Endothelial cell of umbilical vein (primary cell): ENCODE data around the gene TRAIP. TPM values are rescaled to one million over a fixed set of nuclear protein-coding genes. Genes with fewer than 3 reads are reported as not detected.

Experiments
- BruUV-seq: library from RNA; stranded (reverse); fragments of 400-500 nt; replicated peaks from 2 replicates; lab custom pipeline; 2021; lab: Mats Ljungman, UMichigan
- CTCF ChIA-PET: fragments of 300-600, 350-600 bp; sonication (Branson Sonifier 250); formaldehyde crosslinking; loops from one replicate; lab custom pipeline; 2021; ENCODE audit warnings: antibody characterized with exemption, inconsistent platforms; lab: Charles Lee
- POLR2A ChIA-PET: fragments of 300-600, 350-600 bp; sonication (Branson Sonifier 250); formaldehyde crosslinking; loops from one replicate; lab custom pipeline; 2021; ENCODE audit warnings: antibody characterized with exemption, inconsistent platforms; lab: Charles Lee
- DNase-seq: peaks from one replicate; pipeline ENCODE4 v3.0.0-alpha.2; 2011; ENCODE audit warnings: low read depth, low spot score
- FAIRE-seq: peaks from 2 replicates; lab custom pipeline; 2011; peaks lifted over from hg19 to GRCh38; lab: Jason Lieb, UNC
- H2AFZ ChIP-seq: 2 replicates; pipeline ENCODE4 v1.6.0; 2012; ENCODE audit warnings: low read depth, low read length, control low read depth, inconsistent platforms
- H3K27ac ChIP-seq: 2 replicates; pipeline ENCODE4 v1.5.1; 2011; ENCODE audit warnings: low read depth, mild to moderate bottlenecking, control low read depth, low read length, moderate library complexity; ENCODE audit not compliant: insufficient read depth
- H3K27me3 ChIP-seq, 2 experiments: 2 replicates each; pipeline versions ENCODE4 v1.6.0 to v1.6.1; 2011; ENCODE audit warnings: low read length in 2 of 2, mixed read lengths in 1 of 2; ENCODE audit not compliant: control insufficient read depth in 2 of 2, insufficient read depth in 2 of 2
- H3K36me3 ChIP-seq, 2 experiments: 2 replicates in 1 of 2; 3 replicates in 1 of 2; pipeline ENCODE4 v1.5.1; 2011; ENCODE audit warnings: low read length in 2 of 2, mild to moderate bottlenecking in 1 of 2, moderate library complexity in 1 of 2; ENCODE audit not compliant: control insufficient read depth in 2 of 2, insufficient read depth in 2 of 2; ENCODE audit errors: extremely low read depth in 1 of 2
- H3K4me1 ChIP-seq: 3 replicates; pipeline ENCODE4 v1.5.1; 2011; ENCODE audit warnings: mild to moderate bottlenecking, low read length; ENCODE audit not compliant: control insufficient read depth, insufficient read depth; ENCODE audit errors: extremely low read depth
- H3K4me2 ChIP-seq: 2 replicates; pipeline ENCODE4 v1.6.1; 2011; ENCODE audit warnings: low read length, control low read depth, mixed read lengths; ENCODE audit not compliant: insufficient read depth
- H3K4me3 ChIP-seq, 3 experiments: fragments of 200-600 bp in 1 of 3; sonication (generic), shearing (Covaris generic) in 1 of 3; replicated peaks in 1 of 3; 2 replicates each; pipeline ENCODE4 v1.5.1; 2011 to 2016; ENCODE audit warnings: control low read depth in 3 of 3, low read length in 3 of 3, mild to moderate bottlenecking in 2 of 3, inconsistent platforms in 1 of 3, low read depth in 1 of 3, moderate library complexity in 1 of 3; ENCODE audit not compliant: insufficient read depth in 1 of 3
- H3K79me2 ChIP-seq: 2 replicates; pipeline ENCODE4 v1.6.0; 2012; ENCODE audit warnings: low read length, inconsistent platforms; ENCODE audit not compliant: control insufficient read depth, insufficient read depth
- H3K9ac ChIP-seq: replicated peaks from 2 replicates; pipeline ENCODE3; 2011; ENCODE audit warnings: low read length, control low read depth; ENCODE audit not compliant: insufficient read depth; ENCODE audit errors: extremely low read depth
- H3K9me1 ChIP-seq: replicated peaks from 3 replicates; pipeline ENCODE4 v1.6.0; 2011; ENCODE audit warnings: mild to moderate bottlenecking, low read length; ENCODE audit not compliant: control insufficient read depth, insufficient read depth; ENCODE audit errors: extremely low read depth
- H3K9me3 ChIP-seq: replicated peaks from 2 replicates; pipeline ENCODE4 v1.5.1; 2012; ENCODE audit warnings: low read length, inconsistent platforms; ENCODE audit not compliant: control insufficient read depth, insufficient read depth
- H4K20me1 ChIP-seq: replicated peaks from 2 replicates; pipeline ENCODE3; 2011; ENCODE audit warnings: mild to moderate bottlenecking, low read length; ENCODE audit not compliant: control insufficient read depth, insufficient read depth; ENCODE audit errors: extremely low read depth
- EZH2 ChIP-seq: IDR thresholded peaks from 2 replicates; pipeline ENCODE4 v1.6.1; 2012; ENCODE audit warnings: borderline replicate concordance, low read depth, mild to moderate bottlenecking, moderate library complexity, low read length, inconsistent platforms; ENCODE audit not compliant: severe bottlenecking
- FOS ChIP-seq: IDR thresholded peaks from 2 replicates; pipeline ENCODE4 v1.6.1; 2011; ENCODE audit warnings: mild to moderate bottlenecking, low read length, moderate library complexity, borderline replicate concordance; ENCODE audit not compliant: insufficient read depth
- GATA2 ChIP-seq: IDR thresholded peaks from 2 replicates; pipeline ENCODE4 v1.7.0; 2011; ENCODE audit warnings: low read depth, mild to moderate bottlenecking, moderate library complexity, mixed read lengths, low read length; ENCODE audit not compliant: insufficient read length, insufficient read depth
- JUN ChIP-seq: IDR thresholded peaks from 2 replicates; pipeline ENCODE4 v1.6.1; 2011; ENCODE audit warnings: borderline replicate concordance, low read depth; ENCODE audit not compliant: insufficient read length, insufficient read depth
- MYC ChIP-seq: IDR thresholded peaks from one replicate; pipeline ENCODE4 v1.6.1; 2011; ENCODE audit warnings: mild to moderate bottlenecking, low read depth, low read length
- POLR2A ChIP-seq: IDR thresholded peaks from 2 replicates; pipeline ENCODE4 v1.6.1; 2012; ENCODE audit warnings: low read depth, mild to moderate bottlenecking, control low read depth, low read length
- POLR2AphosphoS5 ChIP-seq: IDR thresholded peaks from 2 replicates; pipeline ENCODE4 v1.6.1; 2012; ENCODE audit warnings: low read depth, mild to moderate bottlenecking, control low read depth, low read length, moderate library complexity; ENCODE audit not compliant: insufficient read depth
- dilution Hi-C: fragments of 300-500 bp; cut with MboI; formaldehyde crosslinking; loops from one replicate; pipeline ENCODE4 v1.15.0; 2019; ENCODE audit warnings: low sequenced_read_pairs; ENCODE audit not compliant: extremely low pct_ligation_motif_present
- intact Hi-C: fragments of 100-400 bp; cut with micrococcal nuclease; formaldehyde crosslinking; loops from one replicate; pipeline ENCODE4 v1.10.0; 2022
- polyA plus RNA-seq, 4 experiments: library from polyadenylated mRNA; depleted of rRNA in 3 of 4; stranded (reverse) in 3 of 4; unstranded in 1 of 4; fragments of >200 nt; gene quantifications; 2 replicates each; pipeline versions ENCODE4 v1.2.1 to v1.2.3, GENCODE V29; 2011 to 2012; ENCODE audit warnings: missing spikeins in 1 of 4
- total RNA-seq: library from RNA; stranded (reverse); gene quantifications from 2 replicates; pipeline ENCODE4 v1.2.3, GENCODE V29; 2021
- TF ChIP-seq, protein P1 (sequence below), 2 donors: IDR thresholded peaks; 1 replicate in 1 of 2; 2 replicates in 1 of 2; pipeline ENCODE4 v1.5.1; 2011; ENCODE audit warnings: low read length in 2 of 2, mild to moderate bottlenecking in 2 of 2, moderate library complexity in 2 of 2, control low read depth in 1 of 2, inconsistent platforms in 1 of 2, low read depth in 1 of 2; ENCODE audit not compliant: insufficient read depth in 1 of 2; ENCODE audit errors: extremely low read depth in 1 of 2
- TF ChIP-seq, protein P2 (sequence below): IDR thresholded peaks from 2 replicates; pipeline ENCODE4 v1.6.1; 2011; ENCODE audit not compliant: insufficient read depth, insufficient read length

The TRAIP gene
- total and polyA plus RNA-seq, 2 donors (not counting 3 experiments of a cell fraction or from before 2014, with no cell fraction given) = 9.5 to 13.4 TPM

DNA sequence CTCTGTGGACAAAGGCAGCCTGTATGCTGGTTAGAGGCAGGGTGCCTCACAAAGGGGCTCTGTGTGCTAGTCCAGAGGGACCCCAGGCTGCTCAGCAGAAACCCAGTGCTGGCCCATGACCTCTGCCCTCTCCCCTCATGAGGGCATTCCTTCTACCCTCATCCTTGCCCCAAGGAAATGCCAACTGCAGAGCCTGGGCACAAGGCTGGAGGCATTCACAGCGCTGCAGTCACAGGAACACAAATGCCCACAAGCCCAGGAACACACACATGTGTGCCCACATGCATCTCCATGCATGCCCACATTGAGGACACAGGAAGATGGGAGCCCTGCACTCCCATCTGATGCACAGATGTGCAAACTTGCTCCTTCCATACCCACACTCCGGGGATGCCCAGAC lies 49.5 kb downstream of the TRAIP start:
- Histone ChIP-seq H3K4me3 (no peak overlapping the region), H3K4me2 (peak overlapping the region; percentile 26), H3K4me1 (peaks cover 39% of the 10 kb centered on the region), H3K27me3 (no peaks in the 10 kb centered on the region), H3K9ac (peak overlapping the region; percentile 36), H4K20me1 (no peaks in the 10 kb centered on the region), H3K9me1 (no peaks in the 10 kb centered on the region), H3K36me3 (peaks cover 0 to 5% of the 10 kb centered on the region in 2 experiments), H3K79me2 (no peaks in the 10 kb centered on the region), H3K9me3 (no peaks in the 10 kb centered on the region), H2AFZ (no peak overlapping the region), H3K27ac (peak overlapping the region; percentile 77)
- TF ChIP-seq, protein P1, sequence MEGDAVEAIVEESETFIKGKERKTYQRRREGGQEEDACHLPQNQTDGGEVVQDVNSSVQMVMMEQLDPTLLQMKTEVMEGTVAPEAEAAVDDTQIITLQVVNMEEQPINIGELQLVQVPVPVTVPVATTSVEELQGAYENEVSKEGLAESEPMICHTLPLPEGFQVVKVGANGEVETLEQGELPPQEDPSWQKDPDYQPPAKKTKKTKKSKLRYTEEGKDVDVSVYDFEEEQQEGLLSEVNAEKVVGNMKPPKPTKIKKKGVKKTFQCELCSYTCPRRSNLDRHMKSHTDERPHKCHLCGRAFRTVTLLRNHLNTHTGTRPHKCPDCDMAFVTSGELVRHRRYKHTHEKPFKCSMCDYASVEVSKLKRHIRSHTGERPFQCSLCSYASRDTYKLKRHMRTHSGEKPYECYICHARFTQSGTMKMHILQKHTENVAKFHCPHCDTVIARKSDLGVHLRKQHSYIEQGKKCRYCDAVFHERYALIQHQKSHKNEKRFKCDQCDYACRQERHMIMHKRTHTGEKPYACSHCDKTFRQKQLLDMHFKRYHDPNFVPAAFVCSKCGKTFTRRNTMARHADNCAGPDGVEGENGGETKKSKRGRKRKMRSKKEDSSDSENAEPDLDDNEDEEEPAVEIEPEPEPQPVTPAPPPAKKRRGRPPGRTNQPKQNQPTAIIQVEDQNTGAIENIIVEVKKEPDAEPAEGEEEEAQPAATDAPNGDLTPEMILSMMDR (IDR thresholded peaks at IDR 0.05; ENCODE audit: extremely low read depth in 1 of 2, insufficient read depth in 1 of 2, low read depth in 1 of 2, low read length in 2 of 2) = no peak
- no peak for TF ChIP-seq POLR2A
- peak; percentile 21 for DNase-seq
- CTCF ChIA-PET = interaction anchor here (0.8 to 12.4 kb wide), 4 partner anchors 16 to 267 kb away, joined by 3 to 545 read pairs (median 6); no protein-coding TSS in a partner anchor
- dilution Hi-C loops (no loop called here), intact Hi-C loops (loop anchor here (5.0 kb wide), 1 partner anchor 360 kb away; no protein-coding TSS in a partner anchor)
- FAIRE-seq = peak; percentile 37
- POLR2A ChIA-PET = interaction anchor here (1.0 kb wide), 1 partner anchor 32 kb away, joined by 3 read pairs; no protein-coding TSS in a partner anchor
- BruUV-seq = no TSS peak

DNA sequence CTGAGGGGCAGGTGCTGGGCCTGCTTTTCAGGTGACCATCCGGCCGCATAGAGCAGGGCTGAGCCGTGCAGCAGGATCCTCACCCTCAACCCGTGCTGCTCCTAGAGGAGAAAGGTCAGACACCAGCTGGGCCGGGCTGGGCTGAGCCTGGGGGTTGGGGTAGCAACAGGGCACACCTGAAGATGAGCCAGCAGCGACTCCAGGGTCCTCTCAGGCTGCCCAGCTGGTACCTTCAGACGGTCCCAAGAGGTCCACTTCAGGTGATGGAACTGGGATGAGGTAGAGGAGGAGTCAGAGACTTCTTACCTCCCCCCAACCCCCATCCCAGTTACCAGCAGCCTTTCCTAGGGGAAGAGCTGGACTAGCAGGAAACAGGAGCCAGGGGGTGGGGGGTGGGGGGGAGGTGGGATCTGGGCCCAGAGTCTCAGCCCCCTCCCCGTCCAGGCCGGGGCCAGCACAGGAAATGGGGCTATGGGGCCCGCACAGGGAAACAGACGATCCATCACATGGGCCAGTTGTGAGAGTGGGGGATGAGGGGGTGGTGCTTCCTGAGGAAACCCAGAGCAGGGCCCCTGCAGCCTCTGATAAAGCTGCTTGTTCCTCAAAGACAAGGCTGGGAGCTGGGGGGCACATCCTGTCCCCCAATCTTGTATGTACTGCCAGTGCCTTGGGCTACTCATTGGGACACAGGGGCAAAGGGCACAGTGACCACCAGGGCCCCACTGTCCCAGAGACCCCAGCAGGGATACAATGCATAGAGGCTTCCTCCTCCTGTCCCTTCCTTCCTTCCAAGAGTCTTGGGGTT lies 50.3 kb downstream of the TRAIP start:
- dilution Hi-C loops (no loop called here), intact Hi-C loops (loop anchor here (1.0 to 5.0 kb wide), 2 partner anchors 7 to 361 kb away; partner anchors contain the start of gene UBA7)
- ChIA-PET CTCF (interaction anchor here (0.7 to 12.4 kb wide), 9 partner anchors 7 to 134 kb away, joined by 3 to 545 read pairs (median 9); partner anchors contain the start of genes MON1A, RBM6 and UBA7), POLR2A (interaction anchor here (1.0 to 1.9 kb wide), 4 partner anchors 7 to 33 kb away, joined by 3 to 8 read pairs (median 6); partner anchors contain the start of gene UBA7)
- peak overlapping the region; percentile 86 for H3K27ac ChIP-seq
- no peaks in the 10 kb centered on the region for H3K9me3 ChIP-seq
- TF ChIP-seq JUN (no peak), FOS (no peak), MYC (peak; percentile 4), POLR2A (peak; percentile 67), GATA2 (peak; percentile 83), POLR2AphosphoS5 (peak; percentile 85), EZH2 (no peak)
- TF ChIP-seq, protein P2, sequence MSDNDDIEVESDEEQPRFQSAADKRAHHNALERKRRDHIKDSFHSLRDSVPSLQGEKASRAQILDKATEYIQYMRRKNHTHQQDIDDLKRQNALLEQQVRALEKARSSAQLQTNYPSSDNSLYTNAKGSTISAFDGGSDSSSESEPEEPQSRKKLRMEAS = no peak
- TF ChIP-seq, protein P1 (IDR thresholded peaks at IDR 0.05; ENCODE audit: extremely low read depth in 1 of 2, insufficient read depth in 1 of 2, low read depth in 1 of 2, low read length in 2 of 2) = no peak
- H2AFZ ChIP-seq = no peak overlapping the region
- peak overlapping the region; percentile 75 for H3K9ac ChIP-seq
- FAIRE-seq (peak; percentile 89), DNase-seq (peak; percentile 95)
- H3K36me3 ChIP-seq = peaks cover 0 to 5% of the 10 kb centered on the region in 2 experiments
- TSS peak; percentile 73 for BruUV-seq
- peak overlapping the region in 2 of 3 experiments; percentile 22 to 31 for H3K4me3 ChIP-seq
- no peaks in the 10 kb centered on the region for H3K27me3 ChIP-seq
- H3K79me2 ChIP-seq = no peaks in the 10 kb centered on the region
- H3K4me2 ChIP-seq = peak overlapping the region; percentile 28
- no peaks in the 10 kb centered on the region for H4K20me1 ChIP-seq
- peaks cover 39% of the 10 kb centered on the region for H3K4me1 ChIP-seq
- H3K9me1 ChIP-seq = no peaks in the 10 kb centered on the region
